Measurements from ENCODE around the gene ARL3.

Gene ARL3

DNA sequence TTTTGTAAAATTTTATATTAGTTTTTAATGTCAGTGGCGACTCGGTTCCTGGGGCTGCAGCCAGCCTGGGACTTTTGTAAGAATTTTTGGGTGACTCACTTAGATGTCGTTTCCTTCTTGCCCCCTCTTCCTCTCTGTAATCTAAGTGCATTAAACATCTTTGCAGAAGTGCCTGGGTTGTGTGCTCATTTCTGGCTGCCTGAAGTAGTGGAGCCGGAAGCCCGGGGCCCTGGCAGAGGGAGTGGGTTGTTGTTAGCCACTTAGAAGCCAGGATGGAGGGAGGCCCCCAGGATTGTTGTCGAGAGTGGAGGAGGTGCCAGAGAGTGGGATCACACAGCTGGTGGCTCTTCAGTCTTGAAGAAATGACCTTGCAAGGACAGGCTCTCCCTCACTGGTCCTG, 80.9 kb downstream of the ARL3 start:
- DNase-seq: peak; percentile 57

DNA sequence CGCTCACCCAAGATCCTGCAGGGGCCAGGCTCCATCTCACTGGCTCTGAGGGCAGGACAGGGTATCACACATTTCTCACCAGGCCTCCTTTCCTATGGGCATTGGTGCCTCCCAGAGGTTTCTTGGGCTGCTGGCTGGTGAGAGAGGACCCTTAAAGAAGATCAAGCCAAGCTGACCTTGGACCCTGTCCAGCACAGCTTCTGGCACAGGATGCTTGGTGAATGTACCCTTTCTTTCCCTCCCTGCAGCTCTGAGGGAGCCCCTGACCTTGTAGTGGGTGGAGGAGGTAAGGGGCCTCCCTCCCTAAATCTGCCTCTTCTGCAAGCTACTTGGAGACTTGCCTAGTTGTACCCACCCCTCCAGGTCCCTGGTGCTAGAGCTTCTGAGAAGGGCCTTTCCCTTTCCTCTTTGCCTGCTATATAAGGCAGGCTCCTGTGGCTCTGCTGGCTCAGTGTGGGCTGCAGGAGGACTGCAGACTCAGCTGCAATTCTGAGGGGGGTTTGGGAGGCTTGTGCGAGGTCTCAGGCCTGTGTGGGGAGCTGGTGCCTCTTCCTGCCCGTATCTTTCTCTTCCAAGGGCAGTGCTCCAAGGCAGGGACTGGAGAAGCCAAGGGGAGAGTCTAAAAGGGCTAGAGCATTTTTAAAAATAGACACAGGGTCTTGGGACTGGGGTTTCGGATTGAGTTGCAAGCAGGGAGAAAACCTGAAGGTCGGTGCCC, 81.6 kb downstream of the ARL3 start:
- no peak for DNase-seq

DNA sequence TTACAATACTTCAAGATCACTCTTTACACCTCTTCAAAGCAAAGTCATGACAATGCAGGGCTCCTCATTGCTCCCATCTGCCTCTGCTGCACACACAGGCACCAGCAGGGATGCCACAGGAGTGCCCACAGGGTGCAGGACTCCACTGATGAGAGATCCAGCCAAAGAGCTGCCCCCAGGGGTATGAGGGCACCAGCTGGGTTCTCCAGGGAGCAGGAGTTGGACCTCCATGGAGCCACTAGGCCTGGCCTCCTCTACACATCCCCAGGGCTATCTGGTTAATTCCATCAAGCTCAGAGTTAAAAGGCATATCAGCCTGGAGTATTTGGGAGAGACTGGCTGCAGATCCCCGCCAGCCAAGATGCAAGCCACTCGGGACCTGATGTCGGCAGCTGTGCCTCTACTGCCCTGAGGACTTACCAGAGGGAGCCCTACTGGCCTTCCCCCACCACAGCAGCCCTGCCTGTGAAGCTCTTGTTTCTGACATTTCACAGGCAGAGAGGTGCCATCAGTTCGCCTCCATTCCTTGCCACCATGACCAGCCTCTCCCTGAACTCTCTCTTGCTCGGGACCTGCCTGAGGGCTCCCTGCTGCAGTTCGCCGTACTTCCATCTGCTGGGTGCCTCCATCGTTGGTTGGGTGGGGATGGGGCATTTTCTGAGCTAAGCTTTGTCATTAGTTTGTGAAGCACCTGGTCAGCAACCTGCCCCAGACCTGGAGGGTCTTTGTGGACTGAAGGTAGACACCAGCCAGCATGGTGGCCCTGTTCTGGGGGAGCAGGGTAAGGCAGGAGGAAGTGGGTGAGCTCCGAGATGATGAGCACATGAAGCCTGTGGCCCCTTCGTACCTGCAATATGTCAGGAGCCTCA, 82.4 kb downstream of the ARL3 start:
- DNase-seq: no peak

DNA sequence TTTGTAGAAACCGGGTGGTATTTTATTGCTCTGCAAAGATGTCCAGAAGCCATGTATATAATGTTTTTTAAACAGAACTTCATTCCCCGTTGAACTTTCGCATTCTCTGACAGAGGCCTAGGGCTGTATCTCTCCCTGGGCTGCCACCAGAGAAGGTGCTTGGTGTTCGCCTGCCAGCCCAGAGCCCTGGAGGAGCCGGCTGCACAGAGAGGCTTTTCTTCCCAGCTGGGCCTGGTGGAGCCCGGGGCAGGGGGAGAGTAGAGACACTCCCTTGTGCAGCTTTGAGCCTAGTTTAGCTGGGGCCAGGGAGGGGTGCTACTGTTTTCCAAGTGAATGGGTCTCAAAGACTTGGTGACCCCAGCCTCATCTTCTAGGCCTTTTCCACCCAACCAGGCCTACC, 83.5 kb downstream of the ARL3 start:
- DNase-seq: no peak

DNA sequence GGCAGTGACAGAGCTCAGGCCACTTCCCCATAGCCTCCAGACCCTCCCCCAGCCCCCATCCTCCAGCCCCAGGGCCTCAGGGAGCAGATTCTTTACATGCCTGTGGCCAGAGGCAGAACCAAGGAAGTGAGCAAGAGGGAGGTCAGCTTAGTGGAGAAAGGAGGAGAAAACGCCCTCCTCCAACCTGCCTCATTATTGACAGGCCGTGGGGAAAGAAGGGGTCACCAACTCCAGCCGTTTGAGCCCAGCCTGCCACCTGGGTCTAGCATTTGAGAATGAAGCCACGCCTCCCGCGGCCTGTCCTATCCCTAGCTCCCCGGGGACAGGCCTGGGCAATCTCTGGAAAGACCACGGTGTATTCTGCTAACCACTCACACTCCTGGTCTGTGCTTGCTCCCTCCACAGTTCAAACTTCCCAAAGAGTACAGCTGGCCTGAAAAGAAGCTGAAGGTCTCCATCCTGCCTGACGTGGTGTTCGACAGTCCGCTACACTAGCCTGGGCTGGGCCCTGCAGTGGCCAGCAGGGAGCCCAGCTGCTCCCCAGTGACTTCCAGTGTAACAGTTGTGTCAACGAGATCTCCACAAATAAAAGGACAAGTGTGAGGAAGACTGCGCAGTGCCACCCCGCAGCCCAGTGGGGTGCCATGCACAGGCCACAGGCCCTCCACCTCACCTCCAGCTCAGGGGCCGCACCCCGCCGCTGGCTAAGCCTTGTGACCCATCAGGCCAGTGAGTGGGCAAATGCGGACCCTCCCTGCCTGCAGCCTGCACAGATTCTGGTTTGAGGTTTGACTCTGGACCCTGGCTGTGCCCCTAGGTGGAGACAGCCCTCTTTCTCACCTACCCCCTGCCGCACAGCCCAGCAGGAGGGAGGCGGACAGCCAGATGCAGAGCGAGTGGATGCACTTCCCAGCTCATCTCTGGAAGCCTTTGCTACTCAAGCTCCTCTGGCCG, 84.3 kb downstream of the ARL3 start:
- no peak for DNase-seq

DNA sequence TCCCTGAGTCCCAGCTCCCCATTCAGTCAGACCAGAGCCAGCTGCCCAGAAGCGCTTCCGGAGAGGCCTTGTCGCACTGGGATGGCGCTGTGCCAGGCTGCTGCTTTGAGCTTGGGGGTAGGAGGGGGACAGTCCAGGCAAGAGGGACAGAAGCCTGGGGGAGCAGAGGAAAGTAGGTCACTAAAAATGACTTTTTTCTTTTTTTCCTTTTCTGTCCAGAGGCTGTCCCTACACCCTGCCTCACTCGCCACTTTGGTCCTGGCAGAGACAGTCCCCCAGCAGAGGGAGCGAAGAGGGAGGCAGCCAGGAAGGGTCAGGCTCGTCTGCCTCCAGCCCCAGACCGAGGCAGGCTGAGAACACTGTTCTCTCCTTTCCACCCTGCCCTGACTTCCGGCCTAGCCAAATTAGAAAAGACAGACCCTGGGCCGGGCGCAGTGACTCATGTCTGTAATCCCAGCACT, 85.7 kb downstream of the ARL3 start:
- DNase-seq: no peak

DNA sequence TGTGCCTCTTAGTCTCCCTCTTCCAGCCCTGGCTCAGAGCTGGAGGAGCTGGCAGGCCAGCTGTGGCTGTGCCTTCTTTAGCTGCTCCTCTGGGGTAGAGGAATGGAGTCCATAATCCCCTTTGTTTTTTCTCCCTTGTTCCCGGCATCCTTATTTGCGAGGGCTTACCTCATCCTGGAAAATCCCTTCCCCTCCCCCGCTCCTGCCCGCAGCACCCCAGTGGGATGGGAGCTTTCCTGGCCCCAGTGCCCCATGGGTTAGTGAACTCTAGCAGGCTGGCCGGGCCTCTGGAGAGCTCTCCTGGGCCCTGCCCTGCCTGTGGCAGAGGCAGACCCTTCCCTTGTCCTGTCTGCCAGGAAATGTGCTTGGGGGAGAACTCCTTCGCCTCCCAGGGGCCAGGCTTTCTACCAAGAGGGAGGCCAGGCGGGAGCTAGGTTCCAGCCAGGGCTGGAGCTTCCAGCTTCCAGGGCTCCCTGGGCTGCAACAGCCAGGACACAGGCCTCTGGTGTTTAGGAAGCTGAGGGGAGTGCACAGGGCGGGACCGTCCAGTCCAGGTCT, 86.4 kb downstream of the ARL3 start:
- no peak for DNase-seq

DNA sequence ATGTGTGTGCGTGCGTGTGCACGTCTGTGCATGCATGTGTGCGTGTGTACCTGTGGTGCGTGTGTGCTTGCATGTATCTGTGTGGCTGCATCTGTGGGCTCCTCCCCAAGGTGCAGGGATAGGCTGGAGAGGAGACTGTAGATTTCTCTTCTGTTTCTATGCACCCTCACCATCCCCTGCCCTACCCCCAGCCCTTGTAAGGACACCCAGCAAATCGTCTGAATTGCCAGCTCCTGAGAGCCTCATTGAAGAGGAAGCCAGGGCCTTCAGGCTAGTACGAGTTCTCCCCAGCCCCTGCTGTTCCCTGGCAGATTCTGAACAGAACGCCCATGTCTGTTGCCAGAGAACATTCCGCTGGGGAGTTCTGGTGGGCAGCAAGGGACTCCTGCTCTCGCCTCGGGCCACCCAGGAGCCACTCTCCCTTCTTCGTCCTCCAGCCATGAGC, 86.9 kb downstream of the ARL3 start:
- DNase-seq: no peak

DNA sequence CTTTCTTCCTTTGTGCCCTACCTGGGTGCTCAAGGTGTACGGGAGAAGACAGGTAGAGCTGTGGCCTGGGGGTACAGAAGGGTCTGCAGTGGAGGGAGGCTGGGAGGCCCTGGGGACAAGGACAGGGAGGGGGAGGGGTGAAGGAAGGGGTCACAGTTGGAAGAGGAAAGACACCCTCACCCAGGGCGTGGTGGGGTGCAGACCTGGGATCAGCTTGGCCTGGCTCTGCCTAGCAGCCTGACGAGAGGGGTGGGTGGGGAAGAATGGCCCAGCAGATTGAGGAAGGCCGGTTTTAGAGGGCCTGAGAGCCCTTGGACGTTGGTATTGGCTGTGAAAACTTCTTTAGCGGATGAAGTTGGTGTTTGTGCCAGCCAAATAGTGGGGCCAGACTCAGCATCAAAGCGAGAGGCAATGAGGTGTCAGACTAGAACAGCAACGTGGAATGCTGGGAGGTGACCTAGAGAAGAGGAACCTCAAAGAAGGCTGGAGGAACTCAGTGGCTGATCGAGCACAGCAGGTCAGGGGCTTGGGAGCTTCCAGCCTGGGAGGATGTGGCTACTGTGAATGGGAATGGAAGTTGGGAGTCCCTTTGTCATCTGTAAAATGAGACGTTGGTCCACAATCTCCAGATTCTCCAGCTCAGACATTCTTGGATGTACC, 88.0 kb downstream of the ARL3 start:
- no peak for DNase-seq

DNA sequence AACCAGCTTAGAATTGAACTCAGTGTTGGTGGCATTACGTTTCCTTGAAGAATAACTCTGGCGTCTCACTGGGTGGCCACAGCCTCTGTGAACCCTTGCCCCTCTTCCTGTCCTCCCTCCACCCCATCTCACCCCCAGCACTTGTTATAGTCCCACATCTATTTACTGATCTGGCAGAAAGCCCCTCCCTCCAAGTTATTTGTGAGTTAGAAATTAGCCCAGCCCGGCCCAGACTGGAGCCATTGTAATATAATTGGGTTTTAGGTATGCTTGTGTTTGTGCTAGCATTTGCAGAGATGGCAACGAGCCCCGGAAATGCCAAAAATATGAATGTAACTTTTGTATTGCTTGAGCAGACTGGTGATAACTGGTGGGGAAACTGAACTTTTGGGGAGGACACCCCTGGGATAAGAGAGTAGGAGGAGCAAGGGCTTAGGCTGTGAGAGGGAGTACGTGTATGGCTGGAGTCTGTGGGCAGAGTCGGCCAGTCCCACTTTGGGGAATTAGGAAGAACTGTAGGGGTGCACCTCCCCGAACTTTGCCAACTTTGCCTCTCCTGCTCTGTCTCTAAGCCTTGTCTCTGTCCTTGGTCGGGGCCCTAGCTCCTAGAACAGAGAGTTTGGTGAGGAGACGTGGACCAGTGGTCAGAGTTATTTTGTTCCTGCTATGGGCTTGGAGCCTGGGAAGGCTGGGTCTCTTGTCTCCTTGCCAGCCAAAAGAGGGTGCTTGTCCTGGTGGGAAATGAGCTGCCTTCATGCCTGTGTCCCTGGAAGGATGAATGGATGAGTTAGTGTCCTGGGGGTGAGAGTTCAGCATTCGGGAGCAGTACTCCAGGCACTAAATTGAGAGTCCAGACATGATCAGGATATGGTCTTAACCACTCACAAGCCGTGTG, 89.2 kb downstream of the ARL3 start:
- no peak for DNase-seq

DNA sequence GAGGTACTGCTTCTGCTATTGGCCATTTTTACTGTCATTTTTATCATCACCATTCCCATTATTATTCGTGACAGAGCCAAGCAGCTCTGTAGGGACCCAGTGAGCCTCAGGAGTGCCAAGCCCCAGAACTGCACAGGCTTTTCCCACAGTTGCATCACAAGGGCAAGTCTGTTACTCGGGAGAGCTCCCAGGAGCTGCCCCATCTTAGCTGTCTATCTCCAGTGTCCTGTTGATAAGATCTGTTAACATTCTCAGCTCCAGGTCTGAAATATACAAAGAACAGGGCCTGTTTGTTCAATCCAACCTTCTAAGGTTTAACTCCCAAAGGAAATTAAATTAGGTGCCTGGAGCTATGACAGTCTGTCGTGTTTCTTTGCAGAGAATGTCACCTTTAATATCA, 90.1 kb downstream of the ARL3 start:
- DNase-seq: no peak
